LNCaP clone FGC (cell line): ENCODE data around the gene SP100.
"Not testable (repeated sequence)": the region's sequence is repeated elsewhere in the genome, so short reads cannot be mapped to it uniquely, and the experiment has no call there.

Experiments used
- DNase-seq: peaks from one replicate; pipeline ENCODE4 v3.0.0-alpha.2; 2011; ENCODE audit warnings: low read depth
- H3K4me3 ChIP-seq: 2 replicates; pipeline ENCODE4 v1.5.1; 2011; ENCODE audit warnings: mild to moderate bottlenecking, low read depth, low read length, control low read depth
- TF ChIP-seq, protein P1 (sequence below): IDR thresholded peaks from 2 replicates; pipeline ENCODE4 v1.5.1; 2012; ENCODE audit warnings: mild to moderate bottlenecking; ENCODE audit not compliant: control insufficient read depth, insufficient read depth; ENCODE audit errors: extremely low read depth

SP100 gene

GRCh38 chr2:230434677-230435324 is 18.8 kb downstream of the SP100 start:
- TF ChIP-seq, protein P1, sequence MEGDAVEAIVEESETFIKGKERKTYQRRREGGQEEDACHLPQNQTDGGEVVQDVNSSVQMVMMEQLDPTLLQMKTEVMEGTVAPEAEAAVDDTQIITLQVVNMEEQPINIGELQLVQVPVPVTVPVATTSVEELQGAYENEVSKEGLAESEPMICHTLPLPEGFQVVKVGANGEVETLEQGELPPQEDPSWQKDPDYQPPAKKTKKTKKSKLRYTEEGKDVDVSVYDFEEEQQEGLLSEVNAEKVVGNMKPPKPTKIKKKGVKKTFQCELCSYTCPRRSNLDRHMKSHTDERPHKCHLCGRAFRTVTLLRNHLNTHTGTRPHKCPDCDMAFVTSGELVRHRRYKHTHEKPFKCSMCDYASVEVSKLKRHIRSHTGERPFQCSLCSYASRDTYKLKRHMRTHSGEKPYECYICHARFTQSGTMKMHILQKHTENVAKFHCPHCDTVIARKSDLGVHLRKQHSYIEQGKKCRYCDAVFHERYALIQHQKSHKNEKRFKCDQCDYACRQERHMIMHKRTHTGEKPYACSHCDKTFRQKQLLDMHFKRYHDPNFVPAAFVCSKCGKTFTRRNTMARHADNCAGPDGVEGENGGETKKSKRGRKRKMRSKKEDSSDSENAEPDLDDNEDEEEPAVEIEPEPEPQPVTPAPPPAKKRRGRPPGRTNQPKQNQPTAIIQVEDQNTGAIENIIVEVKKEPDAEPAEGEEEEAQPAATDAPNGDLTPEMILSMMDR, result no peak
- no peak overlapping the region for H3K4me3 ChIP-seq
- no peak for DNase-seq

GRCh38 chr2:230435431-230435830 is 19.4 kb downstream of the SP100 start:
- no peak overlapping the region for H3K4me3 ChIP-seq
- TF ChIP-seq, protein P1, result no peak
- no peak for DNase-seq

DNA sequence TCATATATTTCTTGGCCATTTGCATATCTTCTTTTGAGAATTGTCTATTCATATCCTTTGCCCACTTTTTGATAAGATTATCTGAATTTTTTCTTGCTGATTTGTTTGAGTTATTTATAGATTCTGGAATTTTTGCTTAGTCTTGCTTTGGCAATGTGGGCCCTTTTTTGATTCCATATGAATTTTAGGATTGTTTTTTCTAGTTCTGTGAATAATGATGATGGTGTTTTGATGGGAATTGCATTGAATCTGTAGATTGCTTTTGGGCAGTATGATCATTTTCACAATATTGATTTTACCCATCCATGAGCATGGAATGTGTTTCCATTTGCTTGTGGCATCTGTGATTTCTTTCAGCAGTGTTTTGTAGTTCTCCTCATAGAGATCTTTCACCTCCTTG is 23.1 kb downstream of the SP100 start:
- H3K4me3 ChIP-seq, DNase-seq: not testable (repeated sequence)

- no peak for DNase-seq
- TF ChIP-seq, protein P1, result no peak
- no peak overlapping the region for H3K4me3 ChIP-seq
Observed at GRCh38 chr2:230439590-230439989, 23.6 kb downstream of the SP100 start.

- H3K4me3 ChIP-seq, result no peak overlapping the region
- DNase-seq, result no peak
- TF ChIP-seq, protein P1, result no peak
Observed at GRCh38 chr2:230441227-230441897, 25.4 kb downstream of the SP100 start.

DNA sequence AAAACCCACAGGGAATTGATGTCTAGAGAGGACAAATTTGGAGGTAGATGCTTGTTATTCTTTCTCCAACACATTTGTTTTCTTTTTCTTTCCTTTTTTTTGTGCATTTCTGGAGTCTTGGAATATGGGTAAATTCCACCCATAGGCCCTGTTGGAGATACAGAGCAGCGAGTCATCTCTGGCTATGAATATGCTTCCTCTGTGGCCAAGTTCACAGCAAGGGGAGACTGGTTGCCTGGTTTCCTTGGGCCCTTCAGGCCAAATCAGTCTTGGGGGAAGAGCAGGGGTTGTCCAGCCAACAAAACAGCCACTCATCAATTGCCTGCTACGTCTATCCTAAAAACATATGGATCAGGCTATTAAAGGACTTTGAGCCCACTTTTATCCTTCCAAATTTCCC is 27.5 kb downstream of the SP100 start:
- TF ChIP-seq, protein P1, result no peak
- no peak overlapping the region for H3K4me3 ChIP-seq
- no peak for DNase-seq

DNA sequence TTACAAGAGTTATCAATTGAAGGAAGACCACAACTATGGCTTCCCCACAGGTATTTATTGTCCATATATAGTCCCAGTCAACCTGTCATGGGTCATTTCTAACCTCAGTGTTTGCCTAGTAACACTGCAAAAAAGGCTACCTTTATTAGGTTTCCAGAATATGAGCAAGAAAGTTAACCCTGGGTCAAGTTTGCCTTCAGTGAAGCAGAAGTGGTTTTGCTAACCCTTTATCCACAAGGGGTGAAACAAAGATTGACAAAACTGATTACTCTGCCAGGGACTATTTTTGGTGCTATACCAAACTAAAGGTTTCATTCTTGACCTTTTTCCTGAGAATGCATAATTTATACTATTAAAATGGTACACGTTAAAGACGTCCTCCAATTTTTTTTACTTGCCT is 28.8 kb downstream of the SP100 start:
- no peak overlapping the region for H3K4me3 ChIP-seq
- TF ChIP-seq, protein P1, result no peak
- no peak for DNase-seq
